B cell (primary cell): Measurements from ENCODE around the gene RASGRP4. TPM values are rescaled to one million over a fixed set of nuclear protein-coding genes. Genes with fewer than 3 reads are reported as not detected.
A peak's percentile ranks its signal among the peaks of the same experiment; 100 is the strongest.

Experiments
- ATAC-seq: fragments of 200-7000 bp; cut with Tn5 transposase; one replicate; pipeline ENCODE4 v1.10.0; 2021; ENCODE audit warnings: low read depth, mild to moderate bottlenecking, moderate number of reproducible peaks, moderate library complexity
- CTCF ChIA-PET: fragments of 350-600 bp; sonication (Branson Sonifier 250); formaldehyde crosslinking; loops from one replicate; lab custom pipeline; 2021; ENCODE audit warnings: antibody characterized with exemption, inconsistent platforms; lab: Charles Lee
- POLR2A ChIA-PET: fragments of 350-600 bp; sonication (Branson Sonifier 250); formaldehyde crosslinking; loops from one replicate; lab custom pipeline; 2021; ENCODE audit warnings: antibody characterized with exemption; lab: Charles Lee
- DNase-seq: peaks from one replicate; pipeline ENCODE4 v3.0.0; 2013
- H2AFZ ChIP-seq: 2 replicates; pipeline ENCODE4 v1.6.1; 2012; ENCODE audit warnings: mild to moderate bottlenecking, low read depth, low read length; ENCODE audit not compliant: insufficient read depth, poor library complexity, severe bottlenecking
- H3K27ac ChIP-seq, 2 donors: 1 replicate in 1 of 2; 2 replicates in 1 of 2; pipeline ENCODE4 v1.5.1; 2012 to 2013; ENCODE audit warnings: low read length in 2 of 2, mild to moderate bottlenecking in 2 of 2, moderate library complexity in 1 of 2
- H3K27me3 ChIP-seq, 4 experiments: fragments of 200-600 bp in 1 of 4; sonication (generic) in 1 of 4; replicated peaks in 1 of 4; 1 replicate in 2 of 4; 2 replicates in 2 of 4; pipeline versions ENCODE4 v1.6.1 to v1.7.0; 2013 to 2016; ENCODE audit warnings: low read length in 3 of 4, mild to moderate bottlenecking in 2 of 4, mixed read lengths in 1 of 4, moderate library complexity in 1 of 4; ENCODE audit not compliant: insufficient read depth in 4 of 4, control insufficient read depth in 3 of 4; ENCODE audit errors: control extremely low read depth in 1 of 4
- H3K36me3 ChIP-seq, 2 experiments: replicated peaks in 1 of 2; 1 replicate in 1 of 2; 2 replicates in 1 of 2; pipeline versions ENCODE4 v1.6.1 to v1.7.1; 2013; ENCODE audit warnings: low read length in 1 of 2; ENCODE audit not compliant: insufficient read depth in 2 of 2, control insufficient read depth in 1 of 2; ENCODE audit errors: control extremely low read depth in 1 of 2, extremely low read depth in 1 of 2
- H3K4me1 ChIP-seq, 2 donors: fragments of 200-600 bp in 1 of 2; sonication (generic) in 1 of 2; 1 replicate in 1 of 2; 2 replicates in 1 of 2; pipeline versions ENCODE4 v1.5.1 to v1.6.1; 2013 to 2017; ENCODE audit warnings: low read length in 2 of 2; ENCODE audit not compliant: control insufficient read depth in 2 of 2, insufficient read depth in 2 of 2
- H3K4me2 ChIP-seq: replicated peaks from 2 replicates; pipeline ENCODE3; 2012; ENCODE audit warnings: mild to moderate bottlenecking, low read depth, low read length; ENCODE audit not compliant: poor library complexity, severe bottlenecking
- H3K4me3 ChIP-seq, 5 experiments: fragments of 200-600 bp in 1 of 5; sonication (generic) in 1 of 5; 1 replicate in 3 of 5; 2 replicates in 2 of 5; pipeline versions ENCODE4 v1.5.1 to v1.7.0; 2011 to 2016; ENCODE audit warnings: low read length in 4 of 5, mild to moderate bottlenecking in 4 of 5, low read depth in 2 of 5, control low read depth in 1 of 5, moderate library complexity in 1 of 5; ENCODE audit not compliant: insufficient read depth in 1 of 5; ENCODE audit errors: control extremely low read depth in 1 of 5, extremely low read depth in 1 of 5
- H3K79me2 ChIP-seq: fragments of 200-600 bp; sonication (generic); one replicate; pipeline ENCODE4 v1.6.0; 2016; ENCODE audit warnings: low read length; ENCODE audit not compliant: control insufficient read depth, insufficient read depth
- H3K9ac ChIP-seq: fragments of 200-600 bp; sonication (generic); 2 replicates; pipeline ENCODE4 v1.6.1; 2017; ENCODE audit warnings: mild to moderate bottlenecking, low read length, moderate library complexity
- H3K9me3 ChIP-seq, 3 donors: one replicate each; pipeline versions ENCODE4 v1.6.1 to v1.7.1; 2013; ENCODE audit warnings: low read length in 2 of 3; ENCODE audit not compliant: control insufficient read depth in 2 of 3, insufficient read depth in 1 of 3; ENCODE audit errors: control extremely low read depth in 1 of 3
- H4K20me1 ChIP-seq: 2 replicates; pipeline ENCODE4 v1.6.0; 2012; ENCODE audit warnings: mild to moderate bottlenecking, low read length; ENCODE audit not compliant: insufficient read depth, control insufficient read depth, poor library complexity, severe bottlenecking
- H3K27ac Mint-ChIP-seq: one replicate; pipeline ENCODE4 v1.8.0; 2021; ENCODE audit warnings: mixed read lengths
- H3K27me3 Mint-ChIP-seq: one replicate; pipeline ENCODE4 v1.8.0; 2021; ENCODE audit warnings: mixed read lengths
- H3K4me1 Mint-ChIP-seq: one replicate; pipeline ENCODE4 v1.8.0; 2021; ENCODE audit warnings: mixed read lengths
- H3K4me3 Mint-ChIP-seq: one replicate; pipeline ENCODE4 v1.8.0; 2021; ENCODE audit warnings: mixed read lengths
- H3K9me3 Mint-ChIP-seq: one replicate; pipeline ENCODE4 v1.8.0; 2022; ENCODE audit warnings: mixed read lengths; ENCODE audit not compliant: insufficient read depth
- CTCF ChIP-seq: fragments of 200-600 bp; IDR thresholded peaks from one replicate; pipeline ENCODE4 v1.8.0; 2022; ENCODE audit warnings: antibody characterized with exemption, mild to moderate bottlenecking
- EZH2 ChIP-seq: IDR thresholded peaks from 2 replicates; pipeline ENCODE4 v1.6.1; 2012; ENCODE audit warnings: borderline replicate concordance, low read depth, mild to moderate bottlenecking, moderate library complexity, low read length; ENCODE audit not compliant: insufficient read depth, poor library complexity, severe bottlenecking
- WGBS: methylation state at CpG from one replicate; pipeline ENCODE4 v1.1.5; 2013; ENCODE audit warnings: missing lambda C conversion rate; ENCODE audit not compliant: insufficient coverage; 5-methylcytosine and 5-hydroxymethylcytosine counted together
- intact Hi-C: fragments of 100-400 bp; cut with micrococcal nuclease; formaldehyde crosslinking; loops from one replicate; pipeline ENCODE4 v1.10.0; 2022
- polyA plus RNA-seq: library from polyadenylated mRNA; depleted of rRNA; stranded (reverse); fragments of >200 nt; gene quantifications from 2 replicates; pipeline ENCODE4 v1.2.3, GENCODE V29; 2012
- total RNA-seq, 2 donors: library from RNA; stranded (reverse); fragments of 120-200 nt in 1 of 2; gene quantifications; 1 replicate in 1 of 2; 2 replicates in 1 of 2; pipeline versions ENCODE4 v1.2.3 to v1.2.4, GENCODE V29; 2013 to 2022

RASGRP4 gene
- total and polyA plus RNA-seq, 2 donors (not counting 1 experiment from before 2014, with no cell fraction given): 0.20 to 0.98 TPM

DNA sequence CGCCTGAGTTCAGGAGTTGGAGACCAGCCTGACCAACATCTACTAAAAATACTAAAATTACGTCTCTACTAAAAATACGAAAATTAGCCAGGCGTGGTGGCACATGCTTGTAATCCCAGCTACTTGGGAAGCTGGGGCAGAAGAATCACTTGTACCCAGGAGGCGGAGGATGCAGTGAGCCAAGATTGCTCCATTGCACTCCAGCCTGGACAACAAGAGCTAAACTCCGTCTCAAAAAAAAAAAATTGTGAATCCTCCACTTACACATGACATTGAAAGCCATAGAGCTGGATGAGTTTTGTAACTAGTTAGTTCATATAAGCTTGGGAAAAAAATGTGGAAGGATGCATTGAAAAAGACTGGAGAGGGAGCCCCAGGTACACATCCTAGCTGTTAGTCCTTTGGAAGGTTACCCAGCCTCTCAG, 52.1 kb downstream of the RASGRP4 start:
- no peak for TF ChIP-seq CTCF
- TF ChIP-seq EZH2: no peak
- WGBS: 82% methylated on average over 5 of the region's 6 CpGs

DNA sequence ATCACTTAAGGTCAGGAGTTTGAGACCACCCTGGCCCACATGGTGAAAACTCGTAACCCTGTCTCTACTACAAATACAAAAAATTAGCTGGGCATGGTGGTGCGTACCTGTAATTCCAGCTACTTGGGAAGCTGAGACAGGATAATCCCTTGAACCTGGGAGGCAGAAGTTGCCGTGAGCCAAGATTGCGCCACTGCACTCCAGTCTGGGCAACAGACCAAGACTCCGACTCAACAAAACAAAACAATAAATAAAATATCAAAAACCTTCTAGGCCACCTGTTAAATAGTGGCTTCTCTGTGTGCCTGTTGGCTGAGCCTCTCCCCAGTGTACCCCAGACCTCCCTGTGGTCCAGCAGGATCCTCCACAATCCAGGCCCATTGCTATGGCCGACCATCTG, 54.9 kb downstream of the RASGRP4 start:
- ChIA-PET POLR2A (no interaction called here), CTCF (no interaction called here)
- Histone ChIP-seq H3K9me3 (no peaks in the 10 kb centered on the region), H3K4me2 (no peak overlapping the region), H3K27me3 (peaks cover 0 to 22% (median 0%) of the 10 kb centered on the region in 4 experiments), H3K4me3 (no peak overlapping the region), H3K36me3 (no peaks in the 10 kb centered on the region), H3K4me1 (peaks cover 14 to 19% of the 10 kb centered on the region in 2 donors), H3K27ac (no peak overlapping the region), H3K9ac (no peak overlapping the region), H3K79me2 (peaks cover 13% of the 10 kb centered on the region), H2AFZ (no peak overlapping the region), H4K20me1 (peaks cover 12% of the 10 kb centered on the region)
- intact Hi-C loops: no loop called here
- Mint-ChIP-seq H3K27me3 (peaks cover 13% of the 10 kb centered on the region), H3K9me3 (no peaks in the 10 kb centered on the region), H3K4me3 (no peak overlapping the region), H3K4me1 (peaks cover 20% of the 10 kb centered on the region), H3K27ac (no peak overlapping the region)
- TF ChIP-seq CTCF: no peak
- no peak for TF ChIP-seq EZH2
- DNase-seq (no peak), ATAC-seq (no peak)
- WGBS: 89% methylated on average over 3 of the region's 6 CpGs

More for the DNA sequence above, 52.1 kb downstream of the RASGRP4 start:
- Histone ChIP-seq H3K79me2 (peaks cover 34% of the 10 kb centered on the region), H3K27ac (peak overlapping the region; percentile 60 to 90), H3K27me3 (peaks cover 0 to 10% (median 0%) of the 10 kb centered on the region in 4 experiments), H3K9me3 (no peaks in the 10 kb centered on the region), H3K4me1 (peaks cover 17 to 26% of the 10 kb centered on the region in 2 donors), H4K20me1 (peaks cover 40% of the 10 kb centered on the region), H3K9ac (peak overlapping the region; percentile 70), H3K4me2 (peak overlapping the region; percentile 93), H3K4me3 (peak overlapping the region; percentile 43 to 80 (median 60)), H3K36me3 (peaks cover 0 to 11% of the 10 kb centered on the region in 2 experiments), H2AFZ (peak overlapping the region; percentile 90)
- H3K27ac Mint-ChIP-seq: peak overlapping the region; percentile 96
- peaks cover 9% of the 10 kb centered on the region for H3K27me3 Mint-ChIP-seq
- H3K4me1 Mint-ChIP-seq: peaks cover 26% of the 10 kb centered on the region
- peak overlapping the region; percentile 93 for H3K4me3 Mint-ChIP-seq
- ATAC-seq (no peak), DNase-seq (no peak)
- ChIA-PET CTCF (interaction anchor here (0.6 to 2.3 kb wide), 24 partner anchors 12 to 560 kb away, joined by 3 to 27 read pairs (median 4); partner anchors contain the start of genes ACTN4, CATSPERG, FAM98C and MRPS12), POLR2A (interaction anchor here (0.6 to 1.5 kb wide), 10 partner anchors 12 to 1882 kb away, joined by 3 to 14 read pairs (median 6); partner anchors contain the start of genes CATSPERG, EIF3K, FAM98C and GGN)
- H3K9me3 Mint-ChIP-seq: no peaks in the 10 kb centered on the region
- intact Hi-C loops: loop anchor here (1.0 to 2.0 kb wide), 12 partner anchors 13 to 1039 kb away; partner anchors contain the start of genes ACTN4, EIF3K, FAM98C and NFKBIB
